ENCODE measurements around the gene PLXNA4.

GRCh38 chr7:132080467-132080866 is 495.8 kb downstream of the PLXNA4 start:
- no peak for TF ChIP-seq CTCF (IDR thresholded peaks at IDR 0.05)
- no peak for TF ChIP-seq EP300 (IDR thresholded peaks at IDR 0.05)

Data from stomach (tissue), 4 donors.